Breast epithelium (tissue), 3 donors: ENCODE data around the gene TMEM132D.

Source experiments
- CTCF ChIP-seq, 3 donors: fragments of 450-650 bp; IDR thresholded peaks; one replicate each; pipeline ENCODE4 v1.5.1; 2016 to 2017; ENCODE audit warnings: antibody characterized with exemption in 3 of 3, mild to moderate bottlenecking in 3 of 3, moderate library complexity in 3 of 3
- POLR2A ChIP-seq: fragments of 450-650 bp; IDR thresholded peaks from one replicate; pipeline ENCODE4 v1.6.1; 2016; ENCODE audit warnings: antibody characterized with exemption, mild to moderate bottlenecking, moderate library complexity

GRCh38 chr12:129331356-129332085 is 572.3 kb downstream of the TMEM132D start:
- no peak for TF ChIP-seq CTCF (IDR thresholded peaks at IDR 0.05)
- no peak for TF ChIP-seq POLR2A
